NCI-H526 treated with DMSO at 0.1 percent for 48 hours (cell line): ENCODE results near the gene IVNS1ABP.
A peak's percentile ranks its signal among the peaks of the same experiment; 100 is the strongest.

Experiments
- DNase-seq: peaks from one replicate; lab custom pipeline; 2025; lab: John Stamatoyannopoulos, UW

The IVNS1ABP gene

GRCh38 chr1:185317034-185317885, at the start of gene IVNS1ABP:
Gene IVNS1ABP, minus strand, starts transcription at chr1:185317243. Its CDS starts 7,750 bp downstream, at chr1:185309493.
- peak; percentile 100 for DNase-seq

GRCh38 chr1:185365951-185366350, 48.9 kb upstream of the IVNS1ABP start:
- DNase-seq = peak; percentile 45

GRCh38 chr1:185364528-185364927, 47.5 kb upstream of the IVNS1ABP start:
- peak; percentile 83 for DNase-seq

- DNase-seq = no peak
Observed at GRCh38 chr1:185363205-185363604, 46.2 kb upstream of the IVNS1ABP start.

GRCh38 chr1:185360714-185361113, 43.7 kb upstream of the IVNS1ABP start:
- no peak for DNase-seq

- no peak for DNase-seq
Observed at GRCh38 chr1:185358957-185359356, 41.9 kb upstream of the IVNS1ABP start.

- no peak for DNase-seq
Observed at GRCh38 chr1:185355947-185356346, 38.9 kb upstream of the IVNS1ABP start.

- DNase-seq = no peak
Observed at GRCh38 chr1:185353124-185353523, 36.1 kb upstream of the IVNS1ABP start.

GRCh38 chr1:185351734-185352466, 34.9 kb upstream of the IVNS1ABP start:
- peak; percentile 99 for DNase-seq

- DNase-seq = peak; percentile 99
Observed at GRCh38 chr1:185350027-185350442, 33.0 kb upstream of the IVNS1ABP start.

- DNase-seq = no peak
Observed at GRCh38 chr1:185349556-185349955, 32.5 kb upstream of the IVNS1ABP start.

GRCh38 chr1:185348985-185349384, 31.9 kb upstream of the IVNS1ABP start:
- DNase-seq = no peak

GRCh38 chr1:185348296-185348695, 31.3 kb upstream of the IVNS1ABP start:
- no peak for DNase-seq

GRCh38 chr1:185345913-185346720, 29.1 kb upstream of the IVNS1ABP start:
- no peak for DNase-seq

- no peak for DNase-seq
Observed at GRCh38 chr1:185343306-185343705, 26.3 kb upstream of the IVNS1ABP start.

- DNase-seq = no peak
Observed at GRCh38 chr1:185342672-185343259, 25.7 kb upstream of the IVNS1ABP start.

- no peak for DNase-seq
Observed at GRCh38 chr1:185342017-185342416, 25.0 kb upstream of the IVNS1ABP start.

- no peak for DNase-seq
Observed at GRCh38 chr1:185341196-185341781, 24.2 kb upstream of the IVNS1ABP start.

- DNase-seq = no peak
Observed at GRCh38 chr1:185338719-185339622, 21.9 kb upstream of the IVNS1ABP start.

GRCh38 chr1:185337246-185337645, 20.2 kb upstream of the IVNS1ABP start:
- no peak for DNase-seq
